Panc1 (cell line): Measurements from ENCODE around the gene PHF2.

Experiments used
- POLR2AphosphoS5 ChIP-seq: IDR thresholded peaks from 2 replicates; pipeline ENCODE4 v1.6.1; 2012; ENCODE audit warnings: mild to moderate bottlenecking, low read depth, low read length, moderate library complexity
- REST ChIP-seq, 2 experiments: IDR thresholded peaks; 2 replicates each; pipeline ENCODE4 v1.6.1; 2011 to 2012; ENCODE audit warnings: low read depth in 2 of 2, control low read depth in 1 of 2, low read length in 1 of 2, mild to moderate bottlenecking in 1 of 2, moderate library complexity in 1 of 2; ENCODE audit not compliant: insufficient read depth in 1 of 2
- SIN3A ChIP-seq: IDR thresholded peaks from 2 replicates; pipeline ENCODE4 v1.6.1; 2012; ENCODE audit warnings: low read depth, mild to moderate bottlenecking, low read length, moderate library complexity, borderline replicate concordance; ENCODE audit not compliant: insufficient read depth
- TCF7L2 ChIP-seq: IDR thresholded peaks from 2 replicates; pipeline ENCODE4 v1.6.1; 2011; ENCODE audit warnings: mild to moderate bottlenecking, low read depth, low read length, inconsistent platforms
- TF ChIP-seq, protein P1 (sequence below): fragments of 450-650 bp; IDR thresholded peaks from 2 replicates; pipeline ENCODE4 v1.5.1; 2017; ENCODE audit warnings: mild to moderate bottlenecking

GRCh38 chr9:93663877-93664548 is 87.6 kb downstream of the PHF2 start:
- TF ChIP-seq, protein P1, sequence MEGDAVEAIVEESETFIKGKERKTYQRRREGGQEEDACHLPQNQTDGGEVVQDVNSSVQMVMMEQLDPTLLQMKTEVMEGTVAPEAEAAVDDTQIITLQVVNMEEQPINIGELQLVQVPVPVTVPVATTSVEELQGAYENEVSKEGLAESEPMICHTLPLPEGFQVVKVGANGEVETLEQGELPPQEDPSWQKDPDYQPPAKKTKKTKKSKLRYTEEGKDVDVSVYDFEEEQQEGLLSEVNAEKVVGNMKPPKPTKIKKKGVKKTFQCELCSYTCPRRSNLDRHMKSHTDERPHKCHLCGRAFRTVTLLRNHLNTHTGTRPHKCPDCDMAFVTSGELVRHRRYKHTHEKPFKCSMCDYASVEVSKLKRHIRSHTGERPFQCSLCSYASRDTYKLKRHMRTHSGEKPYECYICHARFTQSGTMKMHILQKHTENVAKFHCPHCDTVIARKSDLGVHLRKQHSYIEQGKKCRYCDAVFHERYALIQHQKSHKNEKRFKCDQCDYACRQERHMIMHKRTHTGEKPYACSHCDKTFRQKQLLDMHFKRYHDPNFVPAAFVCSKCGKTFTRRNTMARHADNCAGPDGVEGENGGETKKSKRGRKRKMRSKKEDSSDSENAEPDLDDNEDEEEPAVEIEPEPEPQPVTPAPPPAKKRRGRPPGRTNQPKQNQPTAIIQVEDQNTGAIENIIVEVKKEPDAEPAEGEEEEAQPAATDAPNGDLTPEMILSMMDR: no peak
- TF ChIP-seq POLR2AphosphoS5 (no peak), REST (IDR thresholded peaks at IDR 0.05; ENCODE audit: insufficient read depth in 1 of 2, low read depth in 2 of 2, low read length in 1 of 2) (no peak), TCF7L2 (no peak), SIN3A (no peak)
